Measurements from ENCODE around the gene NSF. TPM values are rescaled to one million over a fixed set of nuclear protein-coding genes. Genes with fewer than 3 reads are reported as not detected.

The NSF gene
- total RNA-seq, 1 experiment from 2014 or later: 35.9 TPM

- CTCF ChIA-PET: no interaction called here
- H3K27me3 ChIP-seq (replicated peaks; ENCODE audit: insufficient read depth, low read depth, low read length, poor library complexity): no peaks in the 10 kb centered on the region
Observed at GRCh38 chr17:46770439-46770817, 180.0 kb downstream of the NSF start.

GRCh38 chr17:46770818-46771560 lies 180.5 kb downstream of the NSF start:
- no peaks in the 10 kb centered on the region for H3K36me3 ChIP-seq (ENCODE audit: insufficient read depth, low read length, poor library complexity, severe bottlenecking)
- no TSS peak for BruUV-seq (replicated peaks)
- POLR2A ChIA-PET (ENCODE audit: low non-redundant PET): no interaction called here
- TF ChIP-seq CTCF (conservative IDR thresholded peaks at IDR 0.05; ENCODE audit: low read depth, low read length) (no peak; the same call in 1 of the 2 replicates), EZH2 (IDR thresholded peaks at IDR 0.05; ENCODE audit: borderline replicate concordance, low read depth, low read length, poor library complexity, severe bottlenecking) (no peak)
- no peaks in the 10 kb centered on the region for H3K27me3 ChIP-seq (replicated peaks; ENCODE audit: insufficient read depth, low read depth, low read length, poor library complexity)
- no peaks in the 10 kb centered on the region for H3K9me3 ChIP-seq (ENCODE audit: low read depth, low read length, poor library complexity, severe bottlenecking)
- intact Hi-C loops (cut with micrococcal nuclease; ENCODE audit: unreplicated experiment): no loop called here
- peak overlapping the region; percentile 44 for H3K4me3 ChIP-seq (ENCODE audit: low read depth, low read length, poor library complexity, severe bottlenecking)
- no peaks in the 10 kb centered on the region for H3K4me1 ChIP-seq (ENCODE audit: insufficient read depth, low read length, poor library complexity, severe bottlenecking)
- DNase-seq (ENCODE audit: low spot score): peak; percentile 45
- CTCF ChIA-PET: no interaction called here
- peak overlapping the region; percentile 37 for H3K27ac ChIP-seq (ENCODE audit: low read depth, low read length, poor library complexity, severe bottlenecking)

More at GRCh38 chr17:46770439-46770817, 180.0 kb downstream of the NSF start:
- intact Hi-C loops (cut with micrococcal nuclease; ENCODE audit: unreplicated experiment): no loop called here
- TF ChIP-seq EZH2 (IDR thresholded peaks at IDR 0.05; ENCODE audit: borderline replicate concordance, low read depth, low read length, poor library complexity, severe bottlenecking) (no peak), CTCF (conservative IDR thresholded peaks at IDR 0.05; ENCODE audit: low read depth, low read length) (no peak)
- DNase-seq (ENCODE audit: low spot score): no peak
- H3K27ac ChIP-seq (ENCODE audit: low read depth, low read length, poor library complexity, severe bottlenecking): no peak overlapping the region
- no peak overlapping the region for H3K4me3 ChIP-seq (ENCODE audit: low read depth, low read length, poor library complexity, severe bottlenecking)
- no TSS peak for BruUV-seq (replicated peaks)
- H3K9me3 ChIP-seq (ENCODE audit: low read depth, low read length, poor library complexity, severe bottlenecking): no peaks in the 10 kb centered on the region
- H3K4me1 ChIP-seq (ENCODE audit: insufficient read depth, low read length, poor library complexity, severe bottlenecking): no peaks in the 10 kb centered on the region
- POLR2A ChIA-PET (ENCODE audit: low non-redundant PET): no interaction called here
- no peaks in the 10 kb centered on the region for H3K36me3 ChIP-seq (ENCODE audit: insufficient read depth, low read length, poor library complexity, severe bottlenecking)

GRCh38 chr17:46771561-46772474 lies 181.3 kb downstream of the NSF start:
- ChIA-PET CTCF (no interaction called here), POLR2A (ENCODE audit: low non-redundant PET) (no interaction called here)
- Histone ChIP-seq H3K27me3 (replicated peaks; ENCODE audit: insufficient read depth, low read depth, low read length, poor library complexity) (no peaks in the 10 kb centered on the region), H3K27ac (ENCODE audit: low read depth, low read length, poor library complexity, severe bottlenecking) (peak overlapping the region; percentile 37), H3K9me3 (ENCODE audit: low read depth, low read length, poor library complexity, severe bottlenecking) (no peaks in the 10 kb centered on the region), H3K4me1 (ENCODE audit: insufficient read depth, low read length, poor library complexity, severe bottlenecking) (no peaks in the 10 kb centered on the region), H3K4me3 (ENCODE audit: low read depth, low read length, poor library complexity, severe bottlenecking) (peak overlapping the region; percentile 47), H3K36me3 (ENCODE audit: insufficient read depth, low read length, poor library complexity, severe bottlenecking) (no peaks in the 10 kb centered on the region)
- intact Hi-C loops (cut with micrococcal nuclease; ENCODE audit: unreplicated experiment): no loop called here
- DNase-seq (ENCODE audit: low spot score): peak; percentile 19
- no peak for TF ChIP-seq EZH2 (IDR thresholded peaks at IDR 0.05; ENCODE audit: borderline replicate concordance, low read depth, low read length, poor library complexity, severe bottlenecking)
- TF ChIP-seq CTCF (conservative IDR thresholded peaks at IDR 0.05; ENCODE audit: low read depth, low read length): no peak
- no TSS peak for BruUV-seq (replicated peaks)

All from A673 (cell line).